ENCODE results near the gene METTL9. TPM values are rescaled to one million over a fixed set of nuclear protein-coding genes. Genes with fewer than 3 reads are reported as not detected.

METTL9 gene
- total and polyA plus RNA-seq, 2 of the 4 experiments (the other 2 are of a cell fraction): 54.8 to 95.5 TPM

DNA sequence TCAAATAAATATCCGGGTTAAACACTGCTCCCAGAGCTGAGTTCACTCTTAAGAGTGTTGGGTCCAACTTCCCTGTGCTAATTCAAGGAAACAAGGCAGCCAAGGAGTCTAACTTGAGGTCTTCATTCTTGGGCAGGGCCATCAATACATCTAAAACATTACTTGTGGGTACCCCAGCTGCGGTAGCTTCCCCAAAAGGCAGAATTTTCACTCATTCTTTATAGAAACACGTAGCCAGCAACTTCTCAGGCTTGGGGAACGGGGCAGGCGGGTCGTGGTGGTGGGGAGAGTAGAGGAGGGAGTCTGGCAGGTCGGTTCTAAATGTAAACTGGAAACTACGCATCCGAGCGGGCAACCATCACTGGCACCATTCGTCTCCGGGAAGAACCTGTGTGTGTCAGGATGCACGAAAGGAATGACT, 666 bp upstream of the METTL9 start:
- DNase-seq (no peak), ATAC-seq (ENCODE audit: low read depth) (peak; percentile 10)
- TF ChIP-seq CHD1 (IDR thresholded peaks at IDR 0.05; ENCODE audit: low read depth, low read length): no peak
- TF ChIP-seq SMC3 (IDR thresholded peaks at IDR 0.05; ENCODE audit: low read depth, low read length): no peak
- TF ChIP-seq POLR2A (IDR thresholded peaks at IDR 0.05; ENCODE audit: low read depth, low read length): no peak
- TF ChIP-seq RFX5 (IDR thresholded peaks at IDR 0.05; ENCODE audit: low read depth, low read length): no peak
- WGBS, 2 experiments (ENCODE audit: extremely low coverage in 2 of 2, insufficient read length in 1 of 2): 0% methylated on average over 7 of the region's 13 CpGs; no CpG with 5 or more reads in 1 of the 2 experiments
- Histone ChIP-seq H3K36me3 (ENCODE audit: control insufficient read depth, insufficient read depth, low read length) (no peaks in the 10 kb centered on the region), H4K20me1 (ENCODE audit: insufficient read depth, low read length) (peaks cover 15% of the 10 kb centered on the region; the same call in 1 of the 2 replicates), H3K9ac (ENCODE audit: low read depth, low read length) (peak overlapping the region; percentile 88), H3K4ac (ENCODE audit: low read depth, low read length) (peak overlapping the region; percentile 99), H4K8ac (ENCODE audit: low read depth in 2 of 2, low read length in 2 of 2) (peak overlapping the region; percentile 98 to 99), H3K27ac (ENCODE audit: insufficient read depth, low read length) (peak overlapping the region; percentile 81), H2BK120ac (ENCODE audit: low read depth, low read length) (peak overlapping the region; percentile 53), H3K27me3 (ENCODE audit: control insufficient read depth, insufficient read depth, low read length) (no peaks in the 10 kb centered on the region), H3K23ac (ENCODE audit: low read depth, low read length) (peak overlapping the region; percentile 96), H4K91ac (ENCODE audit: insufficient read depth, low read depth, low read length) (peak overlapping the region; percentile 96), H3K9me1 (ENCODE audit: insufficient read depth, low read length) (no peaks in the 10 kb centered on the region), H2BK5ac (ENCODE audit: low read depth, low read length, poor library complexity, severe bottlenecking) (peak overlapping the region; percentile 82), H3K18ac (ENCODE audit: low read depth, low read length) (peak overlapping the region; percentile 73; the same call in 1 of the 2 replicates), H3K79me1 (ENCODE audit: low read depth in 1 of 2, low read length in 2 of 2) (peaks cover 5 to 24% of the 10 kb centered on the region in 2 experiments; a peak in 3 of 4 replicates), H3K4me1 (ENCODE audit: control insufficient read depth, insufficient read depth, low read length) (no peaks in the 10 kb centered on the region), H3K4me2 (ENCODE audit: low read depth, low read length) (peak overlapping the region; percentile 88), H2AK9ac (replicated peaks; ENCODE audit: low read depth, low read length, poor library complexity) (peak overlapping the region; percentile 96), H4K5ac (ENCODE audit: low read depth, low read length) (peak overlapping the region; percentile 89), H3K9me3 (ENCODE audit: control insufficient read depth, insufficient read depth, low read length) (no peaks in the 10 kb centered on the region), H2BK15ac (ENCODE audit: low read depth, low read length) (no peak overlapping the region), H3K14ac (replicated peaks; ENCODE audit: low read depth, low read length) (peak overlapping the region; percentile 99), H2AFZ (replicated peaks; ENCODE audit: low read length, poor library complexity) (peak overlapping the region; percentile 99), H2BK20ac (ENCODE audit: low read depth, low read length) (no peak overlapping the region), H2AK5ac (ENCODE audit: low read depth, low read length) (peak overlapping the region; percentile 87), H3K56ac (ENCODE audit: extremely low read depth, insufficient read depth, low read length) (peak overlapping the region; percentile 91), H3K4me3 (ENCODE audit: insufficient read depth, low read depth, low read length) (peak overlapping the region; percentile 61)
- ChIA-PET POLR2A (ENCODE audit: unreplicated experiment) (no interaction called here), CTCF (no interaction called here)
- in situ Hi-C loops (cut with MboI; ENCODE audit: low sequenced_read_pairs): loop anchor here (10.0 kb wide), 1 partner anchor 56 kb away; the partner anchor contains the start of gene IGSF6
- dilution Hi-C loops (cut with HindIII; ENCODE audit: low sequenced_read_pairs, unreplicated experiment): no loop called here
- BruUV-seq (replicated peaks): no TSS peak
- intact Hi-C loops (cut with micrococcal nuclease): loop anchor here (5.0 kb wide), 1 partner anchor 66 kb away; no protein-coding TSS in a partner anchor
